GM18870 (cell line): ENCODE measurements around the gene SYT1.
"Not testable (repeated sequence)": the region's sequence is repeated elsewhere in the genome, so short reads cannot be mapped to it uniquely, and the experiment has no call there.

Experiments
- ATAC-seq: cut with Tn5 transposase; IDR thresholded peaks from one replicate; pipeline ENCODE4 v1.9.1; 2021; ENCODE audit warnings: moderate library complexity; ENCODE audit not compliant: unreplicated experiment

The SYT1 gene

DNA sequence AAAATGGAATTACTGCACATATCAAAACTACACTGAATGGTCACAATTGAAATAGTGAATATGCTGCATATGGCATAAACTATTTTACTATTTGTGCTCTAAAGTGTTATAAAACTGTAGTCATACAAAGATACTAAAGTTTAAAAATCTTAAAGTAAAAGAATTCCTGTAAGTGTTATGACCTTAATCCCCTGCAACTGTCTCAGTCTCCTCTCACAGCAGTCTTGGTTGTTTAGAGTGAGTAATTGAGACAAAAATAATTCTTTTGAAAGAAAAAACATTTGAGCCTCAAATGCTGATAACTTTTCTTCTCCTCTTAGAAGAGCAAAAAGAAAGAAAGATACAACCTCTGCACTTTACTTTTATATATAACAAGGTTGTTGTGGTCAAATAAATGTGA is 99.9 kb downstream of the SYT1 start:
- ATAC-seq: no peak

- ATAC-seq: no peak
Observed at GRCh38 chr12:78966062-78966461, 101.5 kb downstream of the SYT1 start.

GRCh38 chr12:78966926-78967325 is 102.4 kb downstream of the SYT1 start:
- ATAC-seq: no peak

DNA sequence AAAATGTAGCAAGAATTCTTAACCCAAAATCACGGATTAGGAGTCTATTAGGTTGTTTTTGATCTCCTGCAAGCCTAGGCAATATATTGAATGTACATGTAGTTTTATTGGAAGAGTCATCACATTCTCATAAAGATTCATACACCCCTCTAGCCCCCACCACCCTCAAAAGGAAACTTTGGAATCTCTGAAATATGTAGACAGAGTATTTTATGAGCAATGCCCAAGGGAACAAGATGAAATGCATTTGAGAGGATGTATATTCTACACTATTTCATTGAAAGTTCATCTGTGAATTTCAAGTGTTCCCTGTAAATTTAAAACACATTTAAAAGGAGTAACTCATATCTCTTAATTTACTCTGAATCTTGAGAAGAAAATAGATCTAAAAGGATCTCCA is 103.7 kb downstream of the SYT1 start:
- no peak for ATAC-seq

DNA sequence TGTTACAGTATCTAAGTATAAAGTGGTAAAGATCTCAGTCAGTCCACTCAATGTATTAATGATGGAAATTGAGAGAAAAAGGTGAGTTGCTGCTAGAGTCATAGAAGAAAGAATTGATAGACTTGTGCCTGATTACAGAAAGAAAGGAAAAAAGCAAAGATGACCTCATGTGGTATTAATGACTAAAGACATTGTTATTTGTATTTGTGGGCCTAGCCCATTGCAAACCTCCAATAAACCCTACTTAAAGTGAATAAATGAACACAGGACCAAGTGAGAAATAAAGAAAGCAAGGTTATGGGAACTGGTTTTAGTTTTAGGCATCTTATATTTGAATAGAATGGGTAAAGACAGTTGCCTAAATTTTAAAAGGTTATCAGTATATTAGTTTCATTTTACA is 105.5 kb downstream of the SYT1 start:
- ATAC-seq: no peak

DNA sequence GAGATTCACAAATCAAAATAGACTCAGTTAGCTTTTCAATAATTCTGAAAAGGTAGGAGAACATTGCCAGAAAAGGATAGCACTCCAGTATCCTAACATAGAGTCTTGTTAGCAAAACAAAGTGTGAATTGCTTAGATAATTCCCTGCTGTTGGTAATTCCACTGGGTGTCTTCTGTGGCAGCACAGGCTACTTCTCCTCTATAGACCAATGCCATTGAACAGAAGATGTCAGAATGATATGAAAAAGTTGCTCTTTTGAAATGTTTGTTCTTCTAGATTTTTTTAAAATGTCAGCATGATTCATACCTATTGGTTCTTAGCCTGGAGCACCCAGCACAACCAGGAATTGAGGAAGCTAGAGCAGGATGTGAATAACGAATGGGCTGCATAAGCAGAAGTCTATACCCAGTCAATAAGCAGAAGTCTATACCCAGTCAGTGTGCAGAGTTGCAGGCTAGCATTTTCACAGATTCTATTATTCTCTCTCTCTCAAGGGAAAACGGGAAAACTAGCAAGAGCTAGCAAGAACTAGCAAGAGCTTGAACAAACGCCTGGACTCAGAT is 112.8 kb downstream of the SYT1 start:
- ATAC-seq: no peak

- no peak for ATAC-seq
Observed at GRCh38 chr12:78994168-78994791, 129.7 kb downstream of the SYT1 start.

DNA sequence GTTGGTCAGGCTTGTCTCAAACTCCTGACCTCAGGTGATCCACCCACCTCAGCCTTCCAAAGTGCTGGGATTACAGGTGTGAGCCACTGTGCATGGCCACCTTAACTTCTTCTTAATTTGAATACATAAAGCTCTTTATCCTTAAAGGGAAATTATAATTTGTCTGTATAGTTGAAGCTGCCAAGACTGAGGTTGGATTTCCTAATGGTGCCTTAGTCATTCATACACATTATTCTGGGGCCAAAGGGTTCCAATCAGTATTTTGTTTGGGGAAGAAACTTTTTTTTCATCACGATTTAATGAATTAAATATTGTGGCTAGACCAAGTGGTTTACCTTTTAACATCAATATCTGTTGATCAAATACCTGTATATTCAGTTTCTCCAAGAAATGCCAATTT is 135.9 kb downstream of the SYT1 start:
- ATAC-seq: no peak

DNA sequence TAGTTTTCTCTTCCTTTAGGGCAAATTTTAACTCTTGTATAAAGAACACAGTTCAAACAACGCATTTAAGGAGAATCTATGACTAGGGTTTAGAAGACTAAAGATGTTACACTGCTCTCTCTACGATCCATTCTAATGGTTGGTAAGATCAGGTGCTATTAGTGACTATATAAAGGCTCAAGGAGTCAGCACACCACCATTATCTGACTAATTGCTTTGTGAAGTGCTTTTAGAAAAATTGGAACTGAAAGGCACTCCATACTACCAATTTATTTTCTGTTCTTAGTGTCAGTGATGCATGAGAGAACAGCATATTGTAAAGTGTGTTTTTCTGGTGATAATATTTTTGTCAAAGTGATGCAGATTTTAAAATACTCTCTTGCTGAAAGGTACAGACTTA is 136.8 kb downstream of the SYT1 start:
- no peak for ATAC-seq

DNA sequence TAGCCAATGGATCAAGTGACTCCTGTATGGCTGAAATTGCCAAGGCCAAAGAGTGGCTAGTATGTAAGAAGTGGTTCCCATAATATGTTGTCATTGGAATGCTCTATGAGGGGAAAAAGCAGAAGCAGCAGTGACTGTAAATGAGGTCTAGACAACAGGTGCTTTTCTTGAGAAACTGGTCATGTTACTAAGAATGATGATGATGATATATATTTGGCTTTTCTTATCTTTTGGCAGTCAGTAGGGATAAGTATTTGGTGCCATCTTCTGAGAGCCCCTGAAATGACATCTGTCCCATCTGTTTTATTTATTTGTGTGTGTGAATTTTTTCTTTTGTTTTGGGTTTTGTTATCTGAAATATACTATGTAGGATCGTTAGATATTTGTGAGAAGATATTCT is 141.7 kb downstream of the SYT1 start:
- ATAC-seq: peak; percentile 69

DNA sequence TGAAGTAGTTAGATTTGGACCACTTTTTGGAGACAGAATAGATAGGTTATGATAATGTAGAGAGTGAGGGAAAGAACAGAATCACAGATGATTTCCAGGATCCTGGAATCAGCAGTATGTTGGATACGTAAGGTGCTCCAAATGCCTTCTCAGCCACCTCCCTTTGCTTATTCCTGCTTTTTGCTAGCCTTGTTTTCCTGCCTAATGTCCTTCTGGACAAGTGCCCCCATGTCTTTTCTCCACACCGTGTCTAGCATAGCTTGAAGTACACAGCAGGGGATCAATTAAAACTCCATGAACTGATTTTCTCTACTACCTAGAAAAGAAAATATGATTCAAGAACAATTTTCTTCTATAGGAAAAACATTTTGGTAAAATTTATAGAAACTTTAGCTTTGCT is 144.0 kb downstream of the SYT1 start:
- no peak for ATAC-seq

- ATAC-seq: no peak
Observed at GRCh38 chr12:79012636-79013035, 148.1 kb downstream of the SYT1 start.

DNA sequence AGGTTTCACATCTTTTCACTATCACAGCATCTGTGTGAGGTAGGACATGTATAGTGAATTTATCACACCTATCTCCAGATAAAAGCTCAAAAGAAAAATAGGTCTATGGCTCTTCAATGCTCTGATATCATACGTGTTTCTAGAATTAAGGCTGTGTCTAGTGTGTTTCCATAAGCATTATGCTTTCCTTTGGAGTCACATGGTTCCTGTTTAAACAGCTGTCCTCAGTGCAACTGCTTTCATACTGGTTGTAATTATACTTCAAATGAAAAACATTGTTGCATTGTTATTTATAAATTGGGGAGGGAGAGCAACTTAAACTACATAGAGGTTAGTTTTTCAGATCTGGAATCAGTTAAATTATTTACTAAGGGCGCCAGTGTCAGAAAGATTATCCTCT is 151.6 kb downstream of the SYT1 start:
- ATAC-seq: no peak

GRCh38 chr12:79019672-79020071 is 155.1 kb downstream of the SYT1 start:
- ATAC-seq: peak; percentile 76

GRCh38 chr12:79020106-79020505 is 155.5 kb downstream of the SYT1 start:
- peak; percentile 14 for ATAC-seq

DNA sequence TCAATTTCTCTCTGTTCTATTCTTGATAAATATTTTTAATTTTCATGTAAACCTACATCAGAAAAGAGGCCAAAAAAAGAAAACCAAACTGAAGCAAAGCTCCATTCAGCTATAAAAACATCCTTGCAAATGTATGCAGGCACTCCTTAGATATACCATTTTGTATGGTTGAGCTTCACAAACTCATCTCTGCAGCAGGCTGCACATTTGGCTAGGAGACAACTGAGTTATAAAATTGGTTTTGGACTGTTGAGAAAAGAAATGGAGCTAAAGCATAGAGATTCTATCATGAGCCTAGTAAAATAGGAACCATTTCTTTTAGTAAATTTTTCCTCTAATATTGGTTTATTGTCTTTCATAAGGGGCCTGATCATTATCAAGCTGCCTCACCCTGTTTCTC is 156.4 kb downstream of the SYT1 start:
- ATAC-seq: no peak

DNA sequence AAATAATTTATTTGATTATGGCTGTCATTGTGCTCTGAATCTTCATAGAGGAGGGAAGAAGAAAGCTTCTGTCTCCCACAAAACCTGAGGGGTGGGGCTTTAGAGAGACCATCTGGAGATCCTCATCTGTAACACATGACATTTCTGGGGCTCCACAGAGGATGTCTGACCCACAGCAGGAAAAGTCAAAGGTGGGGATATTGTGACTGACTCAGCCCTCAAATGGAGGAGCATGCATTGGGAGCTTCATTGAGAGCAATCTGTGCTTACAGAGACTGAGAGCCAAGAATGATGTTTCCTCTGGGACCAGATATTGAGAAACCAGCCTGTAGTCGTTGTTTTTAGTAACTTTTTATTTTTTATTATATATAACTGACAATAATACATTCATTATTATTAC is 158.7 kb downstream of the SYT1 start:
- ATAC-seq: no peak

DNA sequence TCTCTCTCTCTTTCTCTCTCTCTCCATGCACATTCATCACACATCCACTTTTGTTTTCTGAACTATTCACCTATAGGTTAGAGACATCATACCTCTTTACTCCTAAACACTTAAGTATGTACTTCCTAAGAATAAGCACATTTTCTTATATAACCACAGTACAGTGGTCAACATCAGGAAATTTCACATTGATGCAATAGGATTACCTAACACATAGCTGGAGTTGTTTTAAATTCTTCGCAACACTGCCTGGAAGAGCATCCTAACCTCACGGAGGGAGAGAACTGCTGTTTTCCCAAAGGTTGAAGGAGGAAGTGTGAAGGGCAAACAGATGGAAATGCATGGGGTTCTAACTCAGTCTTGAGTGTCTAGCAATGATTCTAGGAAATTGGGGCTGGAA is 159.2 kb downstream of the SYT1 start:
- ATAC-seq: no peak

DNA sequence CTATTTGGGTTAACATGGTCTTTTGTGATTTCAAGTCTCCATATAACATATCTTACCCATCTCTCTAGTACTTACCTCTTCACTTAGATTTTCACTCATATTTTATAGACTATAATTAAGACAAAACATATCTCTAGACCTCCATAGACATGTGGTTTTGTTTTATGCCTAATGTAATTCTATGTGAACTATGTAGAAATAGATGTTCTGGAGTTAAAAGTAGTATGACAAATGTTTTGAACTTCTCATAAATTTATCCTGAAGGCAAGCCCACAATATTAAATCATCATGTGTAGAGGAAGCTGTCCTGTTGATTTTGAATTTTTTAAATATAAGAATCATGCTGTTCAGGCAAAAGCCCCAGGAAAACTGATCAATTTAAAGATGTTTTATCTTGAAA is 169.2 kb downstream of the SYT1 start:
- ATAC-seq: no peak

- ATAC-seq: not testable (repeated sequence)
Observed at GRCh38 chr12:79044748-79045147, 180.2 kb downstream of the SYT1 start.

- not testable (repeated sequence) for ATAC-seq
Observed at GRCh38 chr12:79045149-79045703, 180.7 kb downstream of the SYT1 start.

- no peak for ATAC-seq
Observed at GRCh38 chr12:79046021-79046420, 181.4 kb downstream of the SYT1 start.

DNA sequence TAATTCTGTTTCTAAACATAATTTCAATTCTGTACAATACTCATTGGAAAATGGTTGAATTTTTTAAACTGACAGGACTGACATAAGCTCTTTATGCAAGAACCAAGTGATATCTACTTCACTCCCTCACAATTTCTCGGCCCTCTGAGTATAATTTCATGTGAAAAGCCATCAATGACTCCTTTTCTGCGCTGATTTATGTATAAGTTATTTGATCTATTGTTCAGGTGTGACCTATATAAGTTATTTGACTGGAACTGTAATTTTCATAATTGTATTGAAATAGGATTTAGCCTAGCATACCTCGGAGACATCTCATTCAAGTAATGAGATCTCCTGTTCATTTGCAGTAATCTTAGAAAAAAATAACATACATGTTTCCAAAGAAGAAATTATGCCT is 184.4 kb downstream of the SYT1 start:
- ATAC-seq: no peak
